DND-41 (cell line): Measurements from ENCODE around the gene CYBA.

Experiments
- ATAC-seq: fragments of 200-7000 bp; cut with Tn5 transposase; 3 replicates; pipeline ENCODE4 v1.9.1; 2021; ENCODE audit warnings: low read depth; ENCODE audit not compliant: insufficient read depth
- DNase-seq: peaks from one replicate; pipeline ENCODE4 v3.0.0-alpha.2; 2020
- H2AFZ ChIP-seq: 2 replicates; pipeline ENCODE4 v1.6.0; 2012; ENCODE audit warnings: low read depth, low read length
- H3K27ac ChIP-seq: 2 replicates; pipeline ENCODE4 v1.5.1; 2012; ENCODE audit warnings: low read length, inconsistent platforms
- H3K27me3 ChIP-seq: fragments of 200-600 bp; sonication (generic); 2 replicates; pipeline ENCODE4 v1.6.0; 2012; ENCODE audit warnings: low read length, mild to moderate bottlenecking, inconsistent platforms; ENCODE audit not compliant: insufficient read depth, poor library complexity
- H3K36me3 ChIP-seq: 2 replicates; pipeline ENCODE4 v1.5.1; 2012; ENCODE audit warnings: low read length, inconsistent platforms; ENCODE audit not compliant: insufficient read depth
- H3K4me1 ChIP-seq: 2 replicates; pipeline ENCODE4 v1.5.1; 2012; ENCODE audit warnings: mild to moderate bottlenecking, low read length; ENCODE audit not compliant: insufficient read depth
- H3K4me2 ChIP-seq: 2 replicates; pipeline ENCODE4 v1.6.0; 2012; ENCODE audit warnings: mild to moderate bottlenecking, moderate library complexity, low read length, inconsistent platforms; ENCODE audit not compliant: insufficient read depth
- H3K4me3 ChIP-seq, 2 experiments: fragments of 200-600 bp in 1 of 2; shearing (Covaris generic) in 1 of 2; 2 replicates each; pipeline ENCODE4 v1.5.1; 2012 to 2016; ENCODE audit warnings: inconsistent platforms in 2 of 2, low read length in 2 of 2, mild to moderate bottlenecking in 2 of 2, low read depth in 1 of 2, moderate library complexity in 1 of 2
- H3K79me2 ChIP-seq: 2 replicates; pipeline ENCODE4 v1.6.0; 2012; ENCODE audit warnings: low read length, inconsistent platforms; ENCODE audit not compliant: insufficient read depth
- H3K9ac ChIP-seq: 2 replicates; pipeline ENCODE4 v1.6.0; 2012; ENCODE audit warnings: low read depth, mild to moderate bottlenecking, inconsistent platforms, low read length, moderate library complexity
- H3K9me3 ChIP-seq: 2 replicates; pipeline ENCODE4 v1.5.1; 2012; ENCODE audit warnings: low read length, moderate library complexity, mild to moderate bottlenecking, inconsistent platforms; ENCODE audit not compliant: insufficient read depth, severe bottlenecking
- H4K20me1 ChIP-seq: 2 replicates; pipeline ENCODE4 v1.6.0; 2012; ENCODE audit warnings: low read length; ENCODE audit not compliant: insufficient read depth
- CTCF ChIP-seq: IDR thresholded peaks from 2 replicates; pipeline ENCODE4 v1.5.1; 2012; ENCODE audit warnings: borderline replicate concordance, low read length, moderate library complexity, mild to moderate bottlenecking; ENCODE audit not compliant: poor library complexity, severe bottlenecking; ENCODE audit errors: extremely low read depth
- EZH2 ChIP-seq: IDR thresholded peaks from 3 replicates; pipeline ENCODE4 v1.6.1; 2012; ENCODE audit warnings: borderline replicate concordance, low read depth, mild to moderate bottlenecking, moderate library complexity, low read length, inconsistent platforms; ENCODE audit not compliant: severe bottlenecking

CYBA gene

GRCh38 chr16:88633684-88634140 is 17.1 kb downstream of the CYBA start:
- H3K4me2 ChIP-seq = no peak overlapping the region
- DNase-seq = no peak
- no peak overlapping the region for H3K27ac ChIP-seq

GRCh38 chr16:88632587-88632930 is 18.3 kb downstream of the CYBA start:
- Histone ChIP-seq H3K79me2 (no peaks in the 10 kb centered on the region), H4K20me1 (peaks cover 17% of the 10 kb centered on the region), H3K27ac (no peak overlapping the region), H3K4me1 (no peaks in the 10 kb centered on the region), H3K36me3 (peaks cover 53% of the 10 kb centered on the region), H3K27me3 (no peaks in the 10 kb centered on the region), H3K4me2 (no peak overlapping the region), H3K9ac (no peak overlapping the region), H3K4me3 (no peak overlapping the region), H3K9me3 (no peaks in the 10 kb centered on the region), H2AFZ (no peak overlapping the region)
- TF ChIP-seq CTCF = no peak
- no peak for TF ChIP-seq EZH2
- DNase-seq = no peak
- ATAC-seq = no peak

More at GRCh38 chr16:88633684-88634140, 17.1 kb downstream of the CYBA start:
- ATAC-seq = no peak; the same call in 2 of the 3 replicates
- H3K4me3 ChIP-seq = no peak overlapping the region
- no peak overlapping the region for H2AFZ ChIP-seq
- TF ChIP-seq CTCF (no peak), EZH2 (no peak)
- peaks cover 17% of the 10 kb centered on the region for H4K20me1 ChIP-seq
- H3K36me3 ChIP-seq = peaks cover 42% of the 10 kb centered on the region
- no peaks in the 10 kb centered on the region for H3K79me2 ChIP-seq
- no peaks in the 10 kb centered on the region for H3K4me1 ChIP-seq
- no peaks in the 10 kb centered on the region for H3K9me3 ChIP-seq
- H3K9ac ChIP-seq = no peak overlapping the region
- no peaks in the 10 kb centered on the region for H3K27me3 ChIP-seq

- Histone ChIP-seq H3K36me3 (peaks cover 58% of the 10 kb centered on the region), H3K27me3 (no peaks in the 10 kb centered on the region), H3K27ac (no peak overlapping the region), H3K9ac (no peak overlapping the region), H3K4me2 (no peak overlapping the region), H3K9me3 (no peaks in the 10 kb centered on the region), H3K79me2 (no peaks in the 10 kb centered on the region), H2AFZ (no peak overlapping the region), H4K20me1 (peaks cover 20% of the 10 kb centered on the region), H3K4me3 (no peak overlapping the region), H3K4me1 (no peaks in the 10 kb centered on the region)
- DNase-seq = no peak
- ATAC-seq = no peak
- TF ChIP-seq EZH2 = no peak
- TF ChIP-seq CTCF = no peak
These were observed 18.8 kb downstream of the CYBA start for GRCh38 chr16:88631920-88632586.
